22Rv1 (cell line): ENCODE measurements around the gene CD3D.
A peak's percentile ranks its signal among the peaks of the same experiment; 100 is the strongest.

Source experiments
- H3K27ac ChIP-seq: fragments of 450-650 bp; 2 replicates; pipeline ENCODE4 v1.5.1; 2017
- CTCF ChIP-seq: fragments of 450-650 bp; IDR thresholded peaks from 2 replicates; pipeline ENCODE4 v1.5.1; 2017; ENCODE audit warnings: mild to moderate bottlenecking
- ZFX ChIP-seq: fragments of 450-650 bp; IDR thresholded peaks from 2 replicates; pipeline ENCODE4 v1.6.1; 2017; ENCODE audit warnings: antibody characterized with exemption, borderline replicate concordance

CD3D gene

GRCh38 chr11:118301600-118302195, 40.8 kb downstream of the CD3D start:
- TF ChIP-seq CTCF: no peak
- TF ChIP-seq ZFX: no peak
- H3K27ac ChIP-seq: no peak overlapping the region

- H3K27ac ChIP-seq: no peak overlapping the region
Observed at GRCh38 chr11:118295815-118296454, 46.6 kb downstream of the CD3D start.

GRCh38 chr11:118295199-118295598, 47.3 kb downstream of the CD3D start:
- no peak overlapping the region for H3K27ac ChIP-seq
- no peak for TF ChIP-seq CTCF
- no peak for TF ChIP-seq ZFX

More at GRCh38 chr11:118295815-118296454, 46.6 kb downstream of the CD3D start:
- no peak for TF ChIP-seq ZFX
- peak; percentile 81 for TF ChIP-seq CTCF

- TF ChIP-seq ZFX (no peak), CTCF (no peak)
- no peak overlapping the region for H3K27ac ChIP-seq
Observed at GRCh38 chr11:118294053-118294452, 48.5 kb downstream of the CD3D start.

GRCh38 chr11:118291477-118292135, 50.9 kb downstream of the CD3D start:
- TF ChIP-seq CTCF (no peak), ZFX (no peak)
- no peak overlapping the region for H3K27ac ChIP-seq

GRCh38 chr11:118290923-118291322, 51.6 kb downstream of the CD3D start:
- peak; percentile 40 for TF ChIP-seq CTCF
- TF ChIP-seq ZFX: no peak
- H3K27ac ChIP-seq: no peak overlapping the region

- no peak overlapping the region for H3K27ac ChIP-seq
- TF ChIP-seq ZFX (no peak), CTCF (no peak)
Observed at GRCh38 chr11:118289401-118289800, 53.1 kb downstream of the CD3D start.
